Activated gamma-delta T cell (primary cell): ENCODE data around the gene OXSR1.
"Not testable (repeated sequence)": the region's sequence is repeated elsewhere in the genome, so short reads cannot be mapped to it uniquely, and the experiment has no call there.

ENCODE experiments used
- DNase-seq: peaks from one replicate; lab custom pipeline; 2025; lab: John Stamatoyannopoulos, UW

Gene OXSR1

DNA sequence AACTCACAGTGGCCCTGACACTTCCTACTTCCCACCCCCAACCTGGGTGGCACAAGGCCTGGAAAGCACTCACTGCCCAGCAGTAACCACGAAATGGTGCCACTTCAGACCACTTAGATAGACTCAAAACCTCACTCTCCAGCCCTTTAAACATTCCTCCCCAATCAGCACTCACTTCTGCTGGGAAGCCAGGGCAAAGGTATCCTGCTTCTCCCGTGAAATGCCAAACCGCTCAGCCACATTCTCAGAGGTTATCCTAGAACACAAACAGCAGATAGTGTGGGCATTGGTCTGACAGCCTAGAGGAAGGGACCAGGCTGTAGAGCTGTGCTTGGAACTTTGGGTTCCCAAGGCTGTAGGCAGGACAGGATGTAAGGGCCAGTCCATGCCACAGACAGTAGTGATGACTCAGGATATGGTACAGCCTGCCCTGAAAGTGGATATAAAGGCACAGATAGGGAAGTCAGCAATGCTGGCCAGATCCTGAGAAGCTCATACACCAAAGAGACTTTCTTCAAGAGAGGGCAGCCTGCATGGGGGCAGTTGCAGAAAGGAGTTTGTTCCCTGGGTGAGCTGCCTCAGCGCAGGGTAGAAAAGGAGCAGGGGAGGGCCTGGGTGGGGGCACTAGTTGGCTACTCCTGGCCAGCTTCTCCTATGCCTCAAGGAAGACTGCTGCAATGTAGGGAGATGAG is 37.6 kb upstream of the OXSR1 start:
- DNase-seq, result no peak

DNA sequence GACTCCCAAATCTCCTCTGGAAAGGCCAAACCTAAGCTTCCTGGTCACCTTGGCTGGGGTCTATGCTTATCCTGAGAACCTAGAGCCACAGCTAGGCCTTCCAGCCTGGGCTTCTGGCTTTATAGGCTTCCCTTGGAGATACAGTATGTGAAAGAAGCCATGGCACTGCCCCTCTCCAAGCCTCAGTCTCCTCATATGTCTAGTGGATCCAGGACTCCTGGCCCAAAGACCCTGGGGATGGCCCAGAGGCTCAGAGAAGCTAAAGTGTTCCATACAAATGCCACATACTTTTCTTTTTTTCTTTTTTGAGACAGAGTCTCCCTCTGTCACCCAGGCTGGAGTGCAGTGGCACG is 37.1 kb upstream of the OXSR1 start:
- no peak for DNase-seq

DNA sequence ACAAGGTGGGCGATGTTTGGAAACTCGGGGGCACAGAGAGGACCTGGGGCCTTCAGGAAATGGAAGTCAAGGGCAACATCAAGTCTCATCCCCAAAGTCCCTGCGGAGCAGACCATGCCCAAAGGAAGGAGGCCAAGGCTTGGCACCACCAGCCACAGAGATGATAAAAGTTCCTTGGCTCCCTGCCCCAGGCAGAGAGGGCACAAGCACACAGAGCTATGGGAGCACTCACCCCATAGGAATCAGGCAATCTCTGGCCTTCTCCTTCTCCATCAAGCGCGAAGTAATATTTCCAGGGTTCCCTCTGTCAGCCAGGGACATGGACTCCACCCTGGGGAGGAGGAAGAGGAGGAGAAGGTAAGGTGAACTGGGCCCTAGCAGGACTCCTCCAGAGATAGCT is 36.3 kb upstream of the OXSR1 start:
- no peak for DNase-seq

GRCh38 chr3:38130631-38131065 is 34.7 kb upstream of the OXSR1 start:
- DNase-seq, result no peak

- no peak for DNase-seq
These were observed 33.5 kb upstream of the OXSR1 start for GRCh38 chr3:38131621-38132369.

DNA sequence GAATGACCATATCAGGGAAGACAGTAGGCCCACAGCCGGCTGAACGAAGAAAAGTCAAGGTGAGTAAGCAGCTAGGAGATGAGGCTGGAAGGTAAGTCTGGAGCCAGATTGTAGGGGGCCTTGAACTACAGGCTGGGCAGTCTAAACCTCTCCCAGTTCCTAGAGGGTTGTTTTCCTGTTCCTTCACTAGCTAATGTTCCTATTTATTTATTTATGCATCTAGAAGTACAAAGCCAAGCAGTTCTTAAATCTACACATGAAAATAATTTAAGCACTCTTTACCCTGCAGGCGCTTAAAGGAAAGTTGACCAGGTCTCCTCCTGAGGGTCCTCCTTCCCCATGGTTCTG is 32.2 kb upstream of the OXSR1 start:
- no peak for DNase-seq

DNA sequence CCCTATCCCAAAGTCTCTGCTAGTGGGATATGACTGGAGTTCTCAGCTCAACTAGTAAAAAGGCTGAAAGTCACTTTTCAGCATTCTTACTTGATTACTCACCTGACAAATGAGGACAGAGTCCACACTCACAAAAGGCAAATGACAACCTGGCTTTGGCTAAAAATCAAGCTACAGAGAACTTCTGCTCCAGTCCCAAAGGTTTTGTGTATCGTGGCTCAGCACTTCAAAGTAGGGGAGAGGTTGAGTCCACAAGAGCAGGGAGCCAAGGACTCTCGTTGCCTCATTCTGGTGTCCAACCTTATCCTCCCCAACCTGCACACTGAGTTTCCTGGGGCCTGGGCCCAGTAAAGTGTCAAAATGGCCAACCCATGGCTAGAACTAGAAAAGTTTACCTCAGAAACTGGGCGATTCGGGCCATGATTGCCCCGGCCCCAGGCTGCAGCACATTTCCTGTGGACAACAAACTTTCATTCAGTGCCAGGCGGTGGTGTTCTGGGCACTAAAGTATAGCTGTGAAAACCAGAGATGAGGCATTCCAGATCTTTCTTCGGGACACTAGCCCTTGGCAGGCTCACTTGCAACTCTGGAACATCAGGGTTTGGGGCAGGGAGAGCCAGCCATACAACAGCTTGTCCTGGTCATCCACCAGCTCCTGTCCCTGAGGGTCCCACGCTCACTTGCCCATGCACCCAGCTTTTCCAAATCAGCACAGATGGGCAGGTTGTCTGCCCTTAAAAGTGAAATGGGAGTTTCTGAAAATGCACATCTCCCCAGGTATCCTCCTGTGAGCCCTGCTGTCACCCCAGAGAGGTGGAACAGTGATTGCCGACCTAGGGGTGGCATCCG is 31.6 kb upstream of the OXSR1 start:
- DNase-seq, result no peak

GRCh38 chr3:38134517-38135143 is 30.7 kb upstream of the OXSR1 start:
- DNase-seq, result not testable (repeated sequence)

DNA sequence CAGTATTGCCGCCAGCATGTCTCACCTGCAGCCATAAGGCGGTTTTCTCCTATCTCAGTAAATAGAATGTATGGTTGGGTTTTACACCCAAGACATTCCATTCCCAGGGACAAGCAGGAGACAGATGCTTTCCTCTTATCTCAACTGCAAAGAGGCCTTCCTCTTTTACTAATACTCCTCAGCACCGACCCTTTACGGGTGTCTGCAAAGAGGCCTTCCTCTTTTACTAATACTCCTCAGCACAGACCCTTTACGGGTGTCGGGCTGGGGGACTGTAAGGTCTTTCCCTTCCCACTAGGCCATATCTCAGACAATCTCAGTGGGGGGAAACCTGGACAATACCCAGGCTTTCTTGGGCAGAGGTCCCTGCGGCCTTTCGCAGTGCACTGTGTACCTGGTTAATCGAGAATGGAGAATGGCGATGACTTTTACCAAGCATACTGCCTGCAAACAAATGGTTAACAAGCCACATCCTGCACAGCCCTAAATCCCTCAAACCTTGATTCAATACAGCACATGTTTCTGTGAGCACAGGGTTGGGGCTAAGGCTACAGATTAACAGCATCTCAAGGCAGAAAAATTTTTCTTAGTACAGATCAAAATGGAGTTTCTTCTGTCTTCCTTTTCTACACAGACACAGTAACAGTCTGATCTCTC is 29.6 kb upstream of the OXSR1 start:
- not testable (repeated sequence) for DNase-seq

- DNase-seq, result no peak
These were observed 29.0 kb upstream of the OXSR1 start for GRCh38 chr3:38136393-38136776.

GRCh38 chr3:38136777-38137614 is 28.3 kb upstream of the OXSR1 start, which contains the start of gene ACAA1:
TSS of gene ACAA1 (minus strand) at chr3:38137127. CDS start at chr3:38137035, 92 bp downstream.
- peak; percentile 88 for DNase-seq

- no peak for DNase-seq
These were observed 27.6 kb upstream of the OXSR1 start for GRCh38 chr3:38137615-38138348.

DNA sequence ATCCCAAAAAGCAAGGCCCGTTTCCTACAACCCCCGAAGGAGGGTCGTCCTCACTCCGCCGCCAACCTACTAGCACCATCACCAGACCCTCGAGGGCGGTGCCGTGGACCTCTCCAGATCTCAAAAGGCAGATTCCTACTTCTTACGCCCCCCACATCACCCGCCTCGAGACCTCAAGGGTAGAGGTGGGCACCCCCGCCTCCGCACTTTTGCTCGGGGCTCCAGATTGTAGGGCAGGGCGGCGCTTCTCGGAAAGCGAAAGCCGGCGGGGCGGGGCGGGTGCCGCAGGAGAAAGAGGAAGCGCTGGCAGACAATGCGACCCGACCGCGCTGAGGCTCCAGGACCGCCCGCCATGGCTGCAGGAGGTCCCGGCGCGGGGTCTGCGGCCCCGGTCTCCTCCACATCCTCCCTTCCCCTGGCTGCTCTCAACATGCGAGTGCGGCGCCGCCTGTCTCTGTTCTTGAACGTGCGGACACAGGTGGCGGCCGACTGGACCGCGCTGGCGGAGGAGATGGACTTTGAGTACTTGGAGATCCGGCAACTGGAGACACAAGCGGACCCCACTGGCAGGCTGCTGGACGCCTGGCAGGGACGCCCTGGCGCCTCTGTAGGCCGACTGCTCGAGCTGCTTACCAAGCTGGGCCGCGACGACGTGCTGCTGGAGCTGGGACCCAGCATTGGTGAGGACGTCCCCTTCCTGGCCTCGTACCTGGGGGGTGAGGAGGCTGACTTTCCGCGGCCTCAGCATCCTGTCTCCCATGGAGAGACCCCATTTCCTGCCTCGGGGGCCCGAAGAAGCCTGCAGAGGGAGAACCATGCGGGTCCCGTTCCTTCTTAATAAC is 26.8 kb upstream of the OXSR1 start, which contains the start of gene MYD88:
Gene MYD88 (plus strand): TSS at position 313 of the 842 bp plus-strand sequence. CDS start 40 bp downstream, at position 353.
- DNase-seq, result peak; percentile 75

GRCh38 chr3:38139191-38139590 is 26.1 kb upstream of the OXSR1 start:
- DNase-seq, result no peak

DNA sequence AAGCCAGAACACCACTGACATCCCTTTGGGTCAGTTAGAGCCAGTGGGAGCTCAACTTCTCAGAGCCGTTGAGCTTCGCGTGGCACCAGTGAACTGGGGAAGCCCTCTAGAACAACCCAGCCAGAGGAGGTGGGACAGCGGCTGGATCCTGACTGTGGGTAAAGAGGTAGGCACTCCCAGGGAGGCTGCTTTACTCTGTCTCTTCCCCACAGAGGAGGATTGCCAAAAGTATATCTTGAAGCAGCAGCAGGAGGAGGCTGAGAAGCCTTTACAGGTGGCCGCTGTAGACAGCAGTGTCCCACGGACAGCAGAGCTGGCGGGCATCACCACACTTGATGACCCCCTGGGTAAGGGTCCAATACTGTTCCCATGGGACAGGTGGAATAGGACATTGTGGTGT is 25.7 kb upstream of the OXSR1 start:
- no peak for DNase-seq

GRCh38 chr3:38140326-38141172 is 24.8 kb upstream of the OXSR1 start:
- DNase-seq, result no peak

DNA sequence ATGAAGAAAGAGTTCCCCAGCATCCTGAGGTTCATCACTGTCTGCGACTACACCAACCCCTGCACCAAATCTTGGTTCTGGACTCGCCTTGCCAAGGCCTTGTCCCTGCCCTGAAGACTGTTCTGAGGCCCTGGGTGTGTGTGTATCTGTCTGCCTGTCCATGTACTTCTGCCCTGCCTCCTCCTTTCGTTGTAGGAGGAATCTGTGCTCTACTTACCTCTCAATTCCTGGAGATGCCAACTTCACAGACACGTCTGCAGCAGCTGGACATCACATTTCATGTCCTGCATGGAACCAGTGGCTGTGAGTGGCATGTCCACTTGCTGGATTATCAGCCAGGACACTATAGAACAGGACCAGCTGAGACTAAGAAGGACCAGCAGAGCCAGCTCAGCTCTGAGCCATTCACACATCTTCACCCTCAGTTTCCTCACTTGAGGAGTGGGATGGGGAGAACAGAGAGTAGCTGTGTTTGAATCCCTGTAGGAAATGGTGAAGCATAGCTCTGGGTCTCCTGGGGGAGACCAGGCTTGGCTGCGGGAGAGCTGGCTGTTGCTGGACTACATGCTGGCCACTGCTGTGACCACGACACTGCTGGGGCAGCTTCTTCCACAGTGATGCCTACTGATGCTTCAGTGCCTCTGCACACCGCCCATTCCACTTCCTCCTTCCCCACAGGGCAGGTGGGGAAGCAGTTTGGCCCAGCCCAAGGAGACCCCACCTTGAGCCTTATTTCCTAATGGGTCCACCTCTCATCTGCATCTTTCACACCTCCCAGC is 24.0 kb upstream of the OXSR1 start:
- no peak for DNase-seq
